ENCODE measurements around the gene EPO. TPM values are rescaled to one million over a fixed set of nuclear protein-coding genes. Genes with fewer than 3 reads are reported as not detected.

The EPO gene
- total RNA-seq, 1 donor = not detected

DNA sequence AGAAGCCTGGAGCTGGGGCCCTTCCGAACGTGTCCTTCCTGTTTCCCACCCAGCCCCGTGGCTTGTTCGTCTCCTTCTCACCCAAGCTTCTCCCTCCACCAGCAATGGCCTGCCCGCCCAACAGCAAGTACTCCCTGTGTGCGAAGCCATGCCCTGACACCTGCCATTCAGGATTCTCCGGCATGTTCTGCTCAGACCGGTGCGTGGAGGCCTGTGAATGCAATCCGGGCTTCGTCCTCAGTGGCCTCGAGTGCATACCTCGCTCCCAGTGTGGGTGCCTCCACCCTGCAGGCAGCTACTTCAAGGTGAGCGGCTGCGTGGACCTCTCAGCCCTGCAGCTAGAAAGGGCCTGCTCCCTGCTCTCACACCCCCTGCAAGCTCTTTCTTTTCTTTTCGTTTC, 45.0 kb downstream of the EPO start:
- H3K4me3 ChIP-seq (ENCODE audit: low read depth, low read length) = no peak overlapping the region
- no peak for DNase-seq (ENCODE audit: low read depth)
- TF ChIP-seq, protein P1, sequence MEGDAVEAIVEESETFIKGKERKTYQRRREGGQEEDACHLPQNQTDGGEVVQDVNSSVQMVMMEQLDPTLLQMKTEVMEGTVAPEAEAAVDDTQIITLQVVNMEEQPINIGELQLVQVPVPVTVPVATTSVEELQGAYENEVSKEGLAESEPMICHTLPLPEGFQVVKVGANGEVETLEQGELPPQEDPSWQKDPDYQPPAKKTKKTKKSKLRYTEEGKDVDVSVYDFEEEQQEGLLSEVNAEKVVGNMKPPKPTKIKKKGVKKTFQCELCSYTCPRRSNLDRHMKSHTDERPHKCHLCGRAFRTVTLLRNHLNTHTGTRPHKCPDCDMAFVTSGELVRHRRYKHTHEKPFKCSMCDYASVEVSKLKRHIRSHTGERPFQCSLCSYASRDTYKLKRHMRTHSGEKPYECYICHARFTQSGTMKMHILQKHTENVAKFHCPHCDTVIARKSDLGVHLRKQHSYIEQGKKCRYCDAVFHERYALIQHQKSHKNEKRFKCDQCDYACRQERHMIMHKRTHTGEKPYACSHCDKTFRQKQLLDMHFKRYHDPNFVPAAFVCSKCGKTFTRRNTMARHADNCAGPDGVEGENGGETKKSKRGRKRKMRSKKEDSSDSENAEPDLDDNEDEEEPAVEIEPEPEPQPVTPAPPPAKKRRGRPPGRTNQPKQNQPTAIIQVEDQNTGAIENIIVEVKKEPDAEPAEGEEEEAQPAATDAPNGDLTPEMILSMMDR (IDR thresholded peaks at IDR 0.05; ENCODE audit: insufficient read depth, low read depth, low read length) = no peak

DNA sequence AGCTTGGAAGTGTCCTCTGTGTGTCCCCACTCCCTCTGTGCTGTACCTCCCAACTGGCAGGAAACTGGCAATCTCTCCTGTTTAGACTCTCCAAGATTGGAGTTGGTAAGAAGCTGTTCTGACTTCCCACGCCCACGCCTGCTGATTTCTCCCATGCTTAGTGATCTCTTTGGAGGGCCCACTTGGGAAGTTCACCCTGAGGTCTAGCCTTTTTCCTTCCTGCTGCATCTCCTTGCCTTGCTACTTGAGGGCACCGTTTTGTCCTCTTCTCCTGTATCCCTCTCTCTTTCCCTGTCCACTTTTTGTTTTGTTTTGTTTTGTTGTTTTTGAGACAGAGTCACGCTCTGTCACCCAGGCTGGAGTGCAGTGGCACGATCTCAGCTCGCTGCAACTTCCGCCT, 48.5 kb downstream of the EPO start:
- TF ChIP-seq, protein P1 (IDR thresholded peaks at IDR 0.05; ENCODE audit: insufficient read depth, low read depth, low read length) = no peak
- no peak overlapping the region for H3K4me3 ChIP-seq (ENCODE audit: low read depth, low read length)
- no peak for DNase-seq (ENCODE audit: low read depth)

Other genes starting within 250 kb of the EPO start
- 26.4 and 30.2 TPM in 2 replicates for gene TSC22D4, start 241.3 kb upstream of the EPO start, total RNA-seq
- 0.43 and 0.64 TPM in 2 replicates for gene NYAP1, start 236.5 kb upstream of the EPO start, total RNA-seq
- 7.7 and 19.0 TPM in 2 replicates for gene AGFG2, start 181.3 kb upstream of the EPO start, total RNA-seq
- gene SAP25, start 146.6 kb upstream of the EPO start, total RNA-seq = 0.32 TPM in 1 of 2 replicates, not detected in the other
- 22.5 and 31.9 TPM in 2 replicates for gene LRCH4, start 134.3 kb upstream of the EPO start, total RNA-seq
- gene FBXO24, start 134.1 kb upstream of the EPO start, total RNA-seq = 0.32 and 0.43 TPM in 2 replicates
- 124 and 211 TPM in 2 replicates for gene PCOLCE, start 118.1 kb upstream of the EPO start, total RNA-seq
- gene MOSPD3, start 107.9 kb upstream of the EPO start, total RNA-seq = 5.2 and 7.1 TPM in 2 replicates
- under 0.01 and 0.43 TPM in 2 replicates for gene TFR2, start 78.9 kb upstream of the EPO start, total RNA-seq
- not detected in 2 replicates for gene ACTL6B, start 64.0 kb upstream of the EPO start, total RNA-seq
- 88.1 and 97.9 TPM in 2 replicates for gene GNB2, start 46.7 kb upstream of the EPO start, total RNA-seq
- gene GIGYF1, start 26.2 kb upstream of the EPO start, total RNA-seq = 15.5 and 19.6 TPM in 2 replicates
- 34.1 and 46.7 TPM in 2 replicates for gene POP7, start 14.3 kb upstream of the EPO start, total RNA-seq
- not detected in 2 replicates for gene ZAN, start 13.1 kb downstream of the EPO start, total RNA-seq
- gene EPHB4, start 107.1 kb downstream of the EPO start, total RNA-seq = 44.1 and 82.0 TPM in 2 replicates
- gene SLC12A9, start 132.2 kb downstream of the EPO start, total RNA-seq = 16.0 and 20.0 TPM in 2 replicates
- 86.0 and 106 TPM in 2 replicates for gene TRIP6, start 146.9 kb downstream of the EPO start, total RNA-seq
- 50.1 and 50.6 TPM in 2 replicates for gene SRRT, start 154.6 kb downstream of the EPO start, total RNA-seq
- gene UFSP1, start 169.2 kb downstream of the EPO start, total RNA-seq = 5.6 and 7.1 TPM in 2 replicates
- gene ACHE, start 175.4 kb downstream of the EPO start, total RNA-seq = not detected in 2 replicates
- gene MUC3A, start 229.1 kb downstream of the EPO start, total RNA-seq = not detected in 2 replicates
- gene MUC12, start 249.1 kb downstream of the EPO start, total RNA-seq = under 0.01 TPM in 1 of 2 replicates, not detected in the other

All from fibroblast of villous mesenchyme (primary cell).